Measurements from ENCODE around the gene COIL.

Gene COIL

GRCh38 chr17:56908001-56908542, 52.8 kb downstream of the COIL start:
- DNase-seq: no peak

GRCh38 chr17:56903560-56903959, 57.3 kb downstream of the COIL start:
- DNase-seq: no peak

GRCh38 chr17:56902348-56902747, 58.5 kb downstream of the COIL start:
- DNase-seq: no peak

- no peak for DNase-seq
Observed at GRCh38 chr17:56899403-56899802, 61.4 kb downstream of the COIL start.

DNA sequence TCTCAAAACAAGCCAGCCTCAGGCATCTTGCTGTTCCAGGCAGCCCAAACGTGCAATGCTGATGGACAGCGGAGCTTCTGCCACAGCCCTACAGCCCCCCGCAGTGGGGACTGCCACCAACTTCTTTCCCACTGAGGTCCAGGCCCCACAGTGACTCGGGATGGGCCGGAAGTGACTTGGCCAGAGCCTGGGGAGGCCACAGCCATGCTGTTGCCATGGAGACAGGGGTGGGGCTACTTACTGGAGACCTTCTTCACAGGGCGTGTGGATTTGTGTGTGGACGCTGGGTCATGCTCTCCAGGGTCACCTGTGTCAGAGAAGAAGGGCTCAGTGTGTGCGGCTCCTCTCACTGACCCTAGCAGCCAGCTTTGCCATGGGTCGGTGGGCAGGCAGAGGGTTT, 62.0 kb downstream of the COIL start:
- DNase-seq: no peak

- DNase-seq: no peak
Observed at GRCh38 chr17:56897646-56898424, 63.0 kb downstream of the COIL start.

GRCh38 chr17:56896968-56897359, 63.9 kb downstream of the COIL start:
- DNase-seq: no peak

DNA sequence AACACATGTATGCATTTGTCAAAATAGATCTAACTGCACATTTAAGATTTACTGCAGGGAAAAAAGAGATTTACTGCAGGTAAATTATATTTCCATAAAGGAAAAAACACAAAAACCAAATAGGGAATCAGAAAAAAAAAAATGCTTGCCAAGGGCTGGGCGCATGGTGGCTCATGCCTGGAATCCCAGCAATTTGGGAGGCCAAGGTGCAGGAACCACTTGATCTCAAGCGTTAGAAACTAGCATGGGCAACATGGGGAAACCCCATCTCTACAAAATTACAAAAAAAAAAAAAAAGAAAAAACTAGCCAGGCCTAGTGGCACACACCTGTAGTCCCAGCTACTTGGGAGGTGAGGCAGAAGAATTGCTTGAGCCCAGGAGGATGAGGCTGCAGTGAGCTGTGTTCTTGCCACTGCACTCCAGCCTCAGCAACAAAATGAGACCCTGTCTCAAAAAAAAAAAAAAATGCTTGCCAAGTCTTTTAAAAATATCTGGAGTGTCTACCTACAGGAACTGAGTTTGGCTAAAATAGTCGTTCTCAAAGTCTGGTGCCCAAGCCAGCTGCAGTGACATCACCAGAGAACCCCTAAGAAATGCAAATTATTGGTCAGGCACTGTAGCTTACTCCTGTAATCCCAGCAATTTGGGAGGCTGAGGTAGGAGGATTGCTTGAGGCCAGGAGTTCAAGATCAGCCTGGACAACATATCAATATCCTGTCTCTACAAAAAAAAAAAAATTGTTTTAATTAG, 64.5 kb downstream of the COIL start:
- no peak for DNase-seq

GRCh38 chr17:56894859-56895455, 65.9 kb downstream of the COIL start:
- no peak for DNase-seq

DNA sequence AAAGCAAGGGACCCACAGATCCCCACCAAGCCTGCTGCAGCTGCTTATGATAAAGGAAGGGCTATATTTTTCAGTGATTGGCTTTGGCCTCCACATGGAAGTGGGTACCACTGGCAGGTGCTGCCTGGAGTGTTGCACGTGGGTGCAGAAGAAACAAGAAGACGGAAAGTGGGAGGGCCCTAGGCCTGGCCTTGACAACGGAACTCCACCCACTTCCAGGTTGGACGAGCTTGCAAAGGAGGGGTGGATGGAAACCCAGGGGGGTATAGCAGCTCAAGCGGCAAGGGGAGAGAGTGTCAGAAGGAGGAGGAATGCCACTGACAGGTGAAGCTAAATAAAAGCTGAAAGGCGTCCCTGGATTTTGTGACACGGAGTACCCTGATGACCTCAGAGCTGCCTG, 67.3 kb downstream of the COIL start:
- no peak for DNase-seq

GRCh38 chr17:56892333-56892732, 68.5 kb downstream of the COIL start:
- no peak for DNase-seq

- DNase-seq: peak; percentile 45
Observed at GRCh38 chr17:56891751-56892150, 69.1 kb downstream of the COIL start.

- DNase-seq: no peak
Observed at GRCh38 chr17:56890906-56891674, 69.8 kb downstream of the COIL start.

DNA sequence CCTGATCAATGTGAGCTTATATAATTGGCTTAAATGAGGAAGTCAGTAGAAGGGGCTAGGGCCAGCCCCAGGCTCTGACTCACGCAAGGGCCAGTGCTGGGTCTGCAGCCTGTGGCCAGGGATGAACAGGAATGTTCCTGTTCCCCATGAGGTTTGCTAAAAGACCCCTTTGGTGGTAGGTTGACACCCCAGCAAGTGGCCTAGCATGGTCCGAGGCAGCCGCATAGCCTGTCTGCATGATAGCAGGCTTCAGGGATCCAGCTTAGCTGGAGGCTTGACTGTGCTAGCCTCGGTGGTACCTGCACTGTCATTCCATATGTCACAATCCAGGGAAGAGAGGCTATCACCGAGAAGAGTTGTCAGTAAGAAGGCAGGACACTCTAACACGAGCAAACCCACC, 70.5 kb downstream of the COIL start:
- no peak for DNase-seq
